Progenitor cell of endocrine pancreas (in vitro differentiated cells): ENCODE measurements around the gene BRSK1. TPM values are rescaled to one million over a fixed set of nuclear protein-coding genes. Genes with fewer than 3 reads are reported as not detected.

Experiments used
- DNase-seq: peaks from one replicate; pipeline ENCODE4 v3.0.0; 2021; ENCODE audit warnings: low spot score; ENCODE audit not compliant: unreplicated experiment
- H3K27ac Mint-ChIP-seq: 2 replicates; pipeline ENCODE4 v1.8.0; 2021; ENCODE audit warnings: mild to moderate bottlenecking, moderate library complexity, mixed read lengths
- H3K27me3 Mint-ChIP-seq: 2 replicates; pipeline ENCODE4 v1.8.0; 2021; ENCODE audit warnings: mixed read lengths
- H3K36me3 Mint-ChIP-seq: 2 replicates; pipeline ENCODE4 v1.8.0; 2022; ENCODE audit warnings: mixed read lengths; ENCODE audit not compliant: insufficient read depth
- H3K4me1 Mint-ChIP-seq: 2 replicates; pipeline ENCODE4 v1.8.0; 2021; ENCODE audit warnings: low read depth, mixed read lengths
- H3K4me3 Mint-ChIP-seq: 2 replicates; pipeline ENCODE4 v1.8.0; 2021; ENCODE audit warnings: low read depth, mild to moderate bottlenecking, moderate library complexity, mixed read lengths
- H3K9me3 Mint-ChIP-seq: 2 replicates; pipeline ENCODE4 v1.8.0; 2021; ENCODE audit warnings: low read depth, mixed read lengths
- total RNA-seq: library from RNA; stranded (reverse); gene quantifications from 2 replicates; pipeline ENCODE4 v1.2.1, GENCODE V29; 2021
- TF ChIP-seq, protein P1 (sequence below): fragments of 200-600 bp; sonication (generic); IDR thresholded peaks from one replicate; pipeline ENCODE4 v1.5.0; 2021; ENCODE audit warnings: antibody characterized with exemption, mild to moderate bottlenecking; ENCODE audit not compliant: unreplicated experiment

BRSK1 gene
- total RNA-seq, 1 donor from 2014 or later: 68.7 TPM

DNA sequence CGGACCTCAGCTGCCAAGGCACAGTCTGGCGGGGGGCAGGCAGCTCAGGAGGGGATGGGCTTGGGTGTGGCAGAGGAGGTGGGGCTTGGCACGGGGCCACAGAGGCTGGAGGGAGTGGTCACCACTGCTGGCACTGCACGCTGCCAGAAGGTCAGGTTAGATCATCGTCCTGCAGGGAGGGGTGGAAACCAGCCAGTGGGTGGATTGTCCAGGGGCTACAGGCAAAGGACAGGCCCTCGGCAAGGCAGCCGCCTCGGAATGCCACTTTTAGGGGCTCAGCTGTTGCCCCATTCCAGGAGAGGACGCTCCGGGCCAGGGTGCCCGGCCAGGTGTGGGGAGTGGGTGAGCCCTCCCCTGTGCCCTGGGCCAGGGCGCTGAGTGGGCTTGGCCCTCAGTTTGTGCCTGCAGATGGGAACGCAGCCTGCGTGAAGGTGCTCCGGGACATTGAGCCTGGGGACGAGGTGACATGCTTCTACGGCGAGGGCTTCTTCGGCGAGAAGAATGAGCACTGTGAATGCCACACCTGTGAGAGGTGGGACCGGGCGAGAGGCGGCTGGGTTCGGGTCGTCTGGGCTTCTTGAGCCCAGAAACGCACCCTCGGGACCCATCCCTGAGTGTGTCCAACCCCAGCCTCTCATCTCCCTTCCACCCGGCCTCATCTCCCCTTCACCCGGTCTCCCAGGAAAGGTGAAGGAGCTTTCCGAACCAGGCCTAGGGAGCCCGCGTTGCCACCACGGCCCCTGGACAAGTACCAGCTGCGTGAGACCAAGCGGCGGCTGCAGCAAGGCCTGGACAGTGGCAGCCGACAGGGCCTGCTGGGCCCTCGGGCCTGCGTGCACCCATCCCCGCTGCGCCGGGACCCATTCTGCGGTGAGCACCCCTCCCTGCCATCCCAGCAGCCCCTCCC lies 62.3 kb downstream of the BRSK1 start:
- H3K36me3 Mint-ChIP-seq: peaks cover 10% of the 10 kb centered on the region
- no peak overlapping the region for H3K4me3 Mint-ChIP-seq
- no peak for DNase-seq
- H3K27me3 Mint-ChIP-seq: peaks cover 8% of the 10 kb centered on the region
- no peak overlapping the region for H3K27ac Mint-ChIP-seq
- TF ChIP-seq, protein P1, sequence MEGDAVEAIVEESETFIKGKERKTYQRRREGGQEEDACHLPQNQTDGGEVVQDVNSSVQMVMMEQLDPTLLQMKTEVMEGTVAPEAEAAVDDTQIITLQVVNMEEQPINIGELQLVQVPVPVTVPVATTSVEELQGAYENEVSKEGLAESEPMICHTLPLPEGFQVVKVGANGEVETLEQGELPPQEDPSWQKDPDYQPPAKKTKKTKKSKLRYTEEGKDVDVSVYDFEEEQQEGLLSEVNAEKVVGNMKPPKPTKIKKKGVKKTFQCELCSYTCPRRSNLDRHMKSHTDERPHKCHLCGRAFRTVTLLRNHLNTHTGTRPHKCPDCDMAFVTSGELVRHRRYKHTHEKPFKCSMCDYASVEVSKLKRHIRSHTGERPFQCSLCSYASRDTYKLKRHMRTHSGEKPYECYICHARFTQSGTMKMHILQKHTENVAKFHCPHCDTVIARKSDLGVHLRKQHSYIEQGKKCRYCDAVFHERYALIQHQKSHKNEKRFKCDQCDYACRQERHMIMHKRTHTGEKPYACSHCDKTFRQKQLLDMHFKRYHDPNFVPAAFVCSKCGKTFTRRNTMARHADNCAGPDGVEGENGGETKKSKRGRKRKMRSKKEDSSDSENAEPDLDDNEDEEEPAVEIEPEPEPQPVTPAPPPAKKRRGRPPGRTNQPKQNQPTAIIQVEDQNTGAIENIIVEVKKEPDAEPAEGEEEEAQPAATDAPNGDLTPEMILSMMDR: no peak
- H3K9me3 Mint-ChIP-seq: no peaks in the 10 kb centered on the region
- peaks cover 11% of the 10 kb centered on the region for H3K4me1 Mint-ChIP-seq

DNA sequence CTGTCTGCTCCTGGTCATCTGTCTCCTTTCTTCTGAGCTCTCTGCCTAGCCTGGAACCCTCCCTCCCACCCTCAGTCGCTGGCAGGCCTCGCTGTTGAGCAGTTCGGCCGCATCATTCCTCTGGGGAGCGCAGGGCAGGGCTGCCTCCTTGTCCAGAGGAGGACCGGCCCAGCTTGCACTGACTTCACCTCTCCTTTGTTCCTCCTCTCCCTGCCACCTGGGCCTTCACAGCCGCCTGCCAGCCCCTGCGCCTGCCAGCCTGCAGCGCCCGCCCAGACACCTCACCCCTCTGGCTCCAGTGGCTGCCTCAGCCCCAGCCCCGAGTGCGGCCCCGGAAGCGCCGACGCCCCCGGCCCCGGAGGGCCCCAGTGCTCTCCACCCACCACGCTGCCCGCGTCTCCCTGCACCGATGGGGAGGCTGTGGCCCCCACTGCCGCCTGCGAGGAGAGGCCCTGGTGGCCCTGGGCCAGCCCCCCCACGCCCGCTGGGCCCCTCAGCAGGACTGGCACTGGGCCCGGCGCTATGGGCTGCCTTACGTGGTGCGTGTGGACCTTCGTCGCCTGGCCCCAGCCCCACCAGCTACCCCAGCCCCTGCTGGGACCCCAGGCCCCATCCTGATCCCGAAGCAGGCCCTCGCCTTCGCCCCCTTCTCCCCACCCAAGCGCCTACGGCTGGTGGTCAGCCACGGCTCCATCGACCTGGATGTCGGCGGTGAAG lies 63.1 kb downstream of the BRSK1 start:
- no peak overlapping the region for H3K27ac Mint-ChIP-seq
- no peaks in the 10 kb centered on the region for H3K9me3 Mint-ChIP-seq
- DNase-seq: no peak
- H3K4me3 Mint-ChIP-seq: no peak overlapping the region
- peaks cover 8% of the 10 kb centered on the region for H3K36me3 Mint-ChIP-seq
- H3K4me1 Mint-ChIP-seq: peaks cover 6% of the 10 kb centered on the region
- TF ChIP-seq, protein P1: no peak
- H3K27me3 Mint-ChIP-seq: peaks cover 16% of the 10 kb centered on the region

DNA sequence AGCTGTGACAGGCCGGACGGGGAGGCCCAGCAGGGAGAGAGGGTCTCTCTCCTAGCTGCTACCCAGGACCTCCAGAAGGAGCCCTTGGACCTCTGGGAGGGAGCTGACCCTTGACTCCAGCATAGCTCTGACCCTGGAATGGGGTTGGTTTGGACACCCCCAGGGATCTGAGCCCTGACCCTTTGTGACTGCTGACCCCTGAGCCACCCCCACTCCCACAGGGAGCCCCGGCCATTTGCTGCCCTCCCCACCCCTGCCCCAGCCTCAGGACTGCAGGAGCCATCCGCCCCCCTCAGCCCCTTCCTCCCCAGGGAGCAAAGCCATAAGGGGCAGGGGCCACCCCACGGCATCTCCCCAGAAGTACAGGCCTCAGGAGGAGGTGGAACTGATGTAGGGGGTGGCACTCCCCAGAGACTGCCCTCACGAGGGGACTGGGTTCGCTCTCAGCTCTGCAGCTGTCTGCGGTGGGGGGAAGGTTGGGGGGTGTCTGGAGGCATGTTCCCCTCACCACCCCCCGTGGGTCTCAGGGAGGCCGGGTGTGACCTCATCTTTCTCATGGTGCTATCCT lies 63.7 kb downstream of the BRSK1 start:
- H3K36me3 Mint-ChIP-seq: peaks cover 8% of the 10 kb centered on the region
- H3K4me1 Mint-ChIP-seq: peaks cover 6% of the 10 kb centered on the region
- H3K4me3 Mint-ChIP-seq: no peak overlapping the region
- peaks cover 23% of the 10 kb centered on the region for H3K27me3 Mint-ChIP-seq
- no peak overlapping the region for H3K27ac Mint-ChIP-seq
- H3K9me3 Mint-ChIP-seq: no peaks in the 10 kb centered on the region
- no peak for DNase-seq
- TF ChIP-seq, protein P1: no peak

DNA sequence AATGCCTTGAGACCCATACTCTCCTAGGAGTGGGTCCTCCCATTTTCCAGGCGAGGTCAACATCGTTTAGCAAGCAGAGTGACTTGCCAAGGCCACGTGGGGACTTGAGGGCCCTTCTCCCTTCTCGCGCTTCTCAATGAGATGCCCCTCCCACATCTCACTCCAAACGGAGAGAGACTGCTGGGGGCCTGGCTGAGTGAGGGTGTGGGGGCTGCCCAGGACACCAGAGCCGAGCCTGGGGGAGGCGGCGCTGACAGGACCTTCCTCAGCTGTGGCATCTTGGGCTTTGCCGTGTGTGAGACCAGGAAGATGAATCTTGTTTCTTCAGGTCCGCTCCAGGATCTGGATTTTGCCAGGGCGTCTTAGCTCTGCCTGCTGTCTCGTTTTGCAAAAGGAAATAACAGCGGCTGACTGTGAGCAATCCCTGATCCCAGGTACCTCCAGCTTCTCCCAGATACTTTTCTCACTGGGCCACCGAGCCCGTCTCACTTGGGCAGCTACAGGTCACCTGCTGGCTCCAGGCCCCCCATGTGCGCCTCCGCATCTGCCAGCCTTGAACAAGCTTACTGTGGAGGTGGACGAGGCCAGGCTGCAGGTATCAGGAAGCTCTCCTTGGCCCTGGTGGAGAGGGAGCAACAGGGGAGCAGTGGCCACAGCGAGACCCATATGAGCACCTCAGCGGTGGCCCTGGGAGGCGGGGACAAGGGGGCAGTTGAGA lies 64.7 kb downstream of the BRSK1 start:
- H3K4me3 Mint-ChIP-seq: no peak overlapping the region
- no peak for DNase-seq
- H3K27me3 Mint-ChIP-seq: peaks cover 32% of the 10 kb centered on the region
- H3K27ac Mint-ChIP-seq: peak overlapping the region; percentile 20
- TF ChIP-seq, protein P1: no peak
- no peaks in the 10 kb centered on the region for H3K9me3 Mint-ChIP-seq
- peaks cover 8% of the 10 kb centered on the region for H3K36me3 Mint-ChIP-seq
- H3K4me1 Mint-ChIP-seq: peaks cover 6% of the 10 kb centered on the region
